HepG2 (cell line): ENCODE data around the gene TGM2. TPM values are rescaled to one million over a fixed set of nuclear protein-coding genes. Genes with fewer than 3 reads are reported as not detected.

Source experiments
- CERS6 ChIP-seq: sonication (generic); formaldehyde crosslinking; IDR thresholded peaks from 2 replicates; pipeline ENCODE4 v1.5.0; 2020; ENCODE audit warnings: missing genetic modification reagents
- CTCF ChIP-seq: sonication (generic); formaldehyde crosslinking; IDR thresholded peaks from 2 replicates; pipeline ENCODE4 v1.5.0; 2020; ENCODE audit warnings: mild to moderate bottlenecking, missing genetic modification reagents, moderate library complexity
- SETDB1 ChIP-seq: sonication (generic); formaldehyde crosslinking; IDR thresholded peaks from 2 replicates; pipeline ENCODE4 v1.5.1; 2020; ENCODE audit warnings: missing genetic modification reagents, mild to moderate bottlenecking, borderline replicate concordance
- XRCC5 ChIP-seq: fragments of 200-400 bp; formaldehyde crosslinking; optimal IDR thresholded peaks from 2 replicates; pipeline ENCODE3; 2017; ENCODE audit warnings: mild to moderate bottlenecking, low read length
- ZBTB42 ChIP-seq: sonication (generic); formaldehyde crosslinking; IDR thresholded peaks from 2 replicates; pipeline ENCODE4 v1.5.0; 2020; ENCODE audit warnings: mild to moderate bottlenecking, missing genetic modification reagents
- ZBTB43 ChIP-seq: sonication (generic); formaldehyde crosslinking; conservative IDR thresholded peaks from 2 replicates; pipeline ENCODE4 v1.4.0; 2020; ENCODE audit warnings: missing genetic modification reagents
- ZBTB46 ChIP-seq: sonication (generic); formaldehyde crosslinking; IDR thresholded peaks from 2 replicates; pipeline ENCODE4 v1.4.0; 2020; ENCODE audit warnings: mild to moderate bottlenecking, missing genetic modification reagents, borderline replicate concordance
- ZBTB7B ChIP-seq: sonication (generic); formaldehyde crosslinking; IDR thresholded peaks from 2 replicates; pipeline ENCODE4 v1.4.0; 2020; ENCODE audit warnings: missing genetic modification reagents
- ZNF318 ChIP-seq: sonication (generic); formaldehyde crosslinking; IDR thresholded peaks from 2 replicates; pipeline ENCODE4 v1.4.0; 2020; ENCODE audit warnings: mild to moderate bottlenecking, missing genetic modification reagents
- ZNF44 ChIP-seq: sonication (generic); formaldehyde crosslinking; IDR thresholded peaks from 2 replicates; pipeline ENCODE4 v1.5.1; 2020; ENCODE audit warnings: mild to moderate bottlenecking, missing genetic modification reagents
- ZNF510 ChIP-seq: sonication (generic); formaldehyde crosslinking; IDR thresholded peaks from 2 replicates; pipeline ENCODE4 v1.4.0; 2020; ENCODE audit warnings: low read depth, mild to moderate bottlenecking, missing genetic modification reagents
- polyA plus RNA-seq, 8 experiments: library from polyadenylated mRNA; depleted of rRNA in 3 of 8; stranded (reverse) in 7 of 8; unstranded in 1 of 8; fragments of >200 nt; fragmentation: Illumina TruSeq in 4 of 8; extraction: Trizol in 4 of 8; gene quantifications; 2 replicates each; pipeline versions ENCODE4 v1.2.1 to v1.2.3, GENCODE V29; 2011 to 2016; ENCODE audit warnings: low read depth in 4 of 8, missing spikeins in 1 of 8, mixed read lengths in 1 of 8; ENCODE audit not compliant: insufficient read depth in 1 of 8
- total RNA-seq, 5 experiments: library from RNA; depleted of rRNA; stranded (reverse); fragments of >200 nt; fragmentation: Illumina TruSeq; extraction: Trizol; gene quantifications; 2 replicates each; pipeline ENCODE4 v1.2.3, GENCODE V29; 2016; ENCODE audit warnings: low read depth in 1 of 5

TGM2 gene
- total and polyA plus RNA-seq, 2 of the 13 experiments (the other 11 are each of a cell fraction or from before 2014, with no cell fraction given): 4.2 to 46.4 TPM

GRCh38 chr20:38173237-38174156 is 8.4 kb upstream of the TGM2 start (continued):
- TF ChIP-seq ZBTB46 (CRISPR knock-in tag): no peak
- 0 out of 2 replicates have a peak, but pooled peaks have one; percentile 18 for TF ChIP-seq CTCF
- TF ChIP-seq ZNF44 (CRISPR knock-in tag): no peak
- no peak for TF ChIP-seq SETDB1 (CRISPR knock-in tag)
- peak; percentile 47 for TF ChIP-seq XRCC5
- TF ChIP-seq ZBTB42 (CRISPR knock-in tag): no peak
- peak; percentile 56; the same call in 1 of the 2 replicates for TF ChIP-seq ZBTB43 (CRISPR knock-in tag)
- 0 out of 2 replicates have a peak, but pooled peaks have one; percentile 20 for TF ChIP-seq ZBTB7B (CRISPR knock-in tag)
- TF ChIP-seq CERS6: no peak
- no peak for TF ChIP-seq ZNF510
- no peak for TF ChIP-seq ZNF318 (CRISPR knock-in tag)
